Cardiac muscle cell (in vitro differentiated cells and primary cell): ENCODE data around the gene TBC1D22B. TPM values are rescaled to one million over a fixed set of nuclear protein-coding genes. Genes with fewer than 3 reads are reported as not detected.
"Not testable (repeated sequence)": the region's sequence is repeated elsewhere in the genome, so short reads cannot be mapped to it uniquely, and the experiment has no call there.

Experiments
- DNase-seq, 2 donors: peaks; one replicate each; pipeline versions ENCODE4 v3.0.0 to v3.0.0-alpha.2; 2010 to 2017; ENCODE audit warnings: low read depth in 1 of 2, low spot score in 1 of 2
- H3K27ac ChIP-seq: fragments of 200-600 bp; sonication (generic); 2 replicates; pipeline ENCODE4 v1.5.1; 2016
- H3K27me3 ChIP-seq: fragments of 200-600 bp; sonication (generic); 2 replicates; pipeline ENCODE4 v1.6.0; 2016; ENCODE audit warnings: control low read depth
- H3K36me3 ChIP-seq: fragments of 200-600 bp; sonication (generic); 2 replicates; pipeline ENCODE4 v1.5.1; 2016; ENCODE audit warnings: control low read depth
- H3K4me1 ChIP-seq: fragments of 200-600 bp; sonication (generic); 2 replicates; pipeline ENCODE4 v1.8.1; 2017; ENCODE audit warnings: low read depth, mild to moderate bottlenecking, mixed run types
- H3K4me3 ChIP-seq: fragments of 200-600 bp; sonication (generic); 2 replicates; pipeline ENCODE4 v1.5.1; 2016; ENCODE audit warnings: mild to moderate bottlenecking
- H3K9me3 ChIP-seq: fragments of 200-600 bp; sonication (generic); 2 replicates; pipeline ENCODE4 v1.5.1; 2017; ENCODE audit warnings: low read depth, mild to moderate bottlenecking, control low read depth
- polyA plus RNA-seq: library from polyadenylated mRNA; unstranded; fragments of >200 nt; fragmentation: Nextera tagmentation; extraction: Ambion mirVana; gene quantifications from 2 replicates; pipeline ENCODE4 v1.2.1, GENCODE V29; 2016
- total RNA-seq: library from RNA; depleted of rRNA; stranded (reverse); fragments of >200 nt; gene quantifications from 2 replicates; pipeline ENCODE4 v1.2.3, GENCODE V29; 2016
- TF ChIP-seq, protein P1 (sequence below): IDR thresholded peaks from 2 replicates; pipeline ENCODE4 v1.5.1; 2012; ENCODE audit warnings: low read depth, mild to moderate bottlenecking, low read length

TBC1D22B gene
- total and polyA plus RNA-seq, 2 experiments from 2014 or later, result 12.8 to 13.3 TPM

DNA sequence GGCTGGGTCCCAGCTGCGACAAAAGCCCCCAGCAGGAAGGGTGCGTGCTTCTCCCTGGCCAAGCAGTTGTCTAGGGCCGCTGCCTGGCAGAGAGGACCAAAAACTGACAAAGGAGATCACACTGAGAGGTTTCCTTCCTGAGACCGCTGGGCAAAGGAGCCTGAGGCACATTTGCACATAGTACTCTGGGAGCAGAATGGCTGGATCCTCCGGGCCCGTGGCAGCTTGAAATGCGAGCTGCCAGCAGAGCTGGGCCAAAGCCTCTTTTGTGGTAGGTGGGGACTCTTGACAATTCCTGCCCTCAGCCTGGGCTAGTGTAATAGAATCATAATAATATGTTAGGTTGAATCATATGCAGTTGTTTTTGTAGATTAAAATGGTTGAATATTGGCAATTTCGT lies 63.1 kb downstream of the TBC1D22B start:
- H3K4me1 ChIP-seq, result peaks cover 8% of the 10 kb centered on the region
- DNase-seq, result peak in 1 of 2 donors; percentile 43
- no peaks in the 10 kb centered on the region for H3K9me3 ChIP-seq
- H3K27me3 ChIP-seq, result no peaks in the 10 kb centered on the region
- TF ChIP-seq, protein P1, sequence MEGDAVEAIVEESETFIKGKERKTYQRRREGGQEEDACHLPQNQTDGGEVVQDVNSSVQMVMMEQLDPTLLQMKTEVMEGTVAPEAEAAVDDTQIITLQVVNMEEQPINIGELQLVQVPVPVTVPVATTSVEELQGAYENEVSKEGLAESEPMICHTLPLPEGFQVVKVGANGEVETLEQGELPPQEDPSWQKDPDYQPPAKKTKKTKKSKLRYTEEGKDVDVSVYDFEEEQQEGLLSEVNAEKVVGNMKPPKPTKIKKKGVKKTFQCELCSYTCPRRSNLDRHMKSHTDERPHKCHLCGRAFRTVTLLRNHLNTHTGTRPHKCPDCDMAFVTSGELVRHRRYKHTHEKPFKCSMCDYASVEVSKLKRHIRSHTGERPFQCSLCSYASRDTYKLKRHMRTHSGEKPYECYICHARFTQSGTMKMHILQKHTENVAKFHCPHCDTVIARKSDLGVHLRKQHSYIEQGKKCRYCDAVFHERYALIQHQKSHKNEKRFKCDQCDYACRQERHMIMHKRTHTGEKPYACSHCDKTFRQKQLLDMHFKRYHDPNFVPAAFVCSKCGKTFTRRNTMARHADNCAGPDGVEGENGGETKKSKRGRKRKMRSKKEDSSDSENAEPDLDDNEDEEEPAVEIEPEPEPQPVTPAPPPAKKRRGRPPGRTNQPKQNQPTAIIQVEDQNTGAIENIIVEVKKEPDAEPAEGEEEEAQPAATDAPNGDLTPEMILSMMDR, result no peak
- peaks cover 30% of the 10 kb centered on the region for H3K36me3 ChIP-seq
- peak overlapping the region; percentile 79 for H3K27ac ChIP-seq
- H3K4me3 ChIP-seq, result no peak overlapping the region

DNA sequence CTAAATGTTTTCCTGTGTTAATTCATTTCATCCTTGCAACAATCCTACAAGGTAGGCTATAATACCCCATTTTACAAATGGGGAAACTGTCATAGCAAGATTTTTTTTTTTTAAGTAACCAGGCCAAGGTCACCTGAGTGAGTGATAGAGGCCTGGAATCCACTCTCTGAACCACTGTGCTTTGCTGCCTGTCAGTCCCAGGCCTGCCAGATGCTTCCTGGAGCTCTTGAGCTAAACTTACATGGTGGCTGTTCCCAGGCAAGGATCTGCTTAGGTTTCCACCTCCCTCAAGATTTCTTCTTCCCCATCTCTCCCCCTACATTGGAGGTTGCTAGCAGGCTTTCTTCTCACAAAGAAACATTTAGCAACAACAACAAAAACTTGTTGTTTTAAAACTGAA lies 63.5 kb downstream of the TBC1D22B start:
- TF ChIP-seq, protein P1, result no peak
- H3K4me1 ChIP-seq, result peaks cover 8% of the 10 kb centered on the region
- peak in 1 of 2 donors; percentile 38 for DNase-seq
- no peaks in the 10 kb centered on the region for H3K9me3 ChIP-seq
- H3K4me3 ChIP-seq, result no peak overlapping the region
- no peaks in the 10 kb centered on the region for H3K27me3 ChIP-seq
- peaks cover 26% of the 10 kb centered on the region for H3K36me3 ChIP-seq
- peak overlapping the region; percentile 79 for H3K27ac ChIP-seq

DNA sequence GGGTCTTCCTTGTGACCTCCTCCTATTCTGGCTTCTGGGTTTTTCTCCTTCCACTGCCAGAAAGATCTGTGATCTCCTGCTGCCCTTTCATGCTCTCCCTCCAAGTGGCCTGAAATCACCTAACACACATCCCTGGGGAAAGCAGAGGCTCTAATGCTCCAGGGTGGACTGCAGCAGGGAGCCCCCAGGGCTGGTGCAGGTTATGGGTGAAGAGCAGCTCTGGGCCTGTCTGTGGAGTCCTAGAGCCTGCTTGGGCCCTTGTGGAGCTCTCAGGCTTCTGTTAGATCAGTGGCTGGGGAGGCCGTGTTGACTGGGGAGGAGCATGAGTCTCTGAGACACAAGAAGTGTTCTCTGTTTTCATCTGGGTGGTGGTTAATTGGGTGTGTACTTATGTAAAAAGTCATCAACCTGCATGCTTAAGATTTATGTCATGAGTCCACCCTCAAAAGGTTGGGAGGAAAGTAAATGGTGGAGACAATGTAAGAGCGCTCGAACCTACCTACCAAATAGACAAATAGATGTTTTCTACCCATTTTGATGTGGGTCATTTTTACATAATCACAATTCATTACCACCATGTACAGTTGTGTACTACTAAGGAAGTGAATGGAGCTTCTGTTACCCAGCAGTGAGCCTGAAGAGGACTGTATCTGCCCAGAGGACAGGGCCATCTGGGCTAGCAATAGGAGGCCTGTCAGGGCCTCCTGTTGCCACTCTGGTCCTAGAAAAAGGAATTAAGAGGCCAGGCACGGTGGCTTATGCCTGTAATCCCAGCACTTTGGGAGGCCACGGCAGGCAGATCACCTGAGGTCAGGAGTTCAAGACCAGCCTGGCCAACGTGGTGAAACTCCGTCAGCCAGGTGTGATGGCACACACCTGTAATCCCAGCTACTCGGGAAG lies 64.2 kb downstream of the TBC1D22B start:
- H3K36me3 ChIP-seq, result peaks cover 20% of the 10 kb centered on the region
- no peaks in the 10 kb centered on the region for H3K9me3 ChIP-seq
- H3K4me3 ChIP-seq, result no peak overlapping the region
- TF ChIP-seq, protein P1, result no peak
- peaks cover 8% of the 10 kb centered on the region for H3K4me1 ChIP-seq
- H3K27ac ChIP-seq, result peak overlapping the region; percentile 79
- no peak for DNase-seq
- H3K27me3 ChIP-seq, result no peaks in the 10 kb centered on the region

DNA sequence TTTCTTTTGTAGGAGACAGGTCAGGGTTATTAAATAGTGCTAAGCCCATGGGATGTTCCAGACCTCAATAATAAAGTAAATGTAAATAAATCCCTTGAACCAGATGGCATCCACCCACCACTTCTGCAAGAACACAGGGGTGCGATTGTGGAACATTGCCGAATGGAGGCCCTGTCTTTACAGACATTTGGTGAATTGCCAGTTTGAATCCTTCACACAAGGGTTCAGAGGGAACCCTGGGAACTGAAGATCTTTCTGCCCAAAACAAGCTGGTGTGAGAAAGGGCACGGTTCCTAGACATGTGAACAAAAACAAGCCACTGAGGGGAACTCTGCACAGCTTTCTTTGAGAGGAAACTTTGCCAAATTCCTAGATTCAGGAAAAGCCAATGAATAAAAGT lies 66.0 kb downstream of the TBC1D22B start:
- TF ChIP-seq, protein P1, result no peak
- Histone ChIP-seq H3K4me3 (no peak overlapping the region), H3K4me1 (peaks cover 8% of the 10 kb centered on the region), H3K27me3 (no peaks in the 10 kb centered on the region), H3K36me3 (peaks cover 8% of the 10 kb centered on the region), H3K9me3 (no peaks in the 10 kb centered on the region), H3K27ac (no peak overlapping the region)
- DNase-seq, result peak in 1 of 2 donors; percentile 37

DNA sequence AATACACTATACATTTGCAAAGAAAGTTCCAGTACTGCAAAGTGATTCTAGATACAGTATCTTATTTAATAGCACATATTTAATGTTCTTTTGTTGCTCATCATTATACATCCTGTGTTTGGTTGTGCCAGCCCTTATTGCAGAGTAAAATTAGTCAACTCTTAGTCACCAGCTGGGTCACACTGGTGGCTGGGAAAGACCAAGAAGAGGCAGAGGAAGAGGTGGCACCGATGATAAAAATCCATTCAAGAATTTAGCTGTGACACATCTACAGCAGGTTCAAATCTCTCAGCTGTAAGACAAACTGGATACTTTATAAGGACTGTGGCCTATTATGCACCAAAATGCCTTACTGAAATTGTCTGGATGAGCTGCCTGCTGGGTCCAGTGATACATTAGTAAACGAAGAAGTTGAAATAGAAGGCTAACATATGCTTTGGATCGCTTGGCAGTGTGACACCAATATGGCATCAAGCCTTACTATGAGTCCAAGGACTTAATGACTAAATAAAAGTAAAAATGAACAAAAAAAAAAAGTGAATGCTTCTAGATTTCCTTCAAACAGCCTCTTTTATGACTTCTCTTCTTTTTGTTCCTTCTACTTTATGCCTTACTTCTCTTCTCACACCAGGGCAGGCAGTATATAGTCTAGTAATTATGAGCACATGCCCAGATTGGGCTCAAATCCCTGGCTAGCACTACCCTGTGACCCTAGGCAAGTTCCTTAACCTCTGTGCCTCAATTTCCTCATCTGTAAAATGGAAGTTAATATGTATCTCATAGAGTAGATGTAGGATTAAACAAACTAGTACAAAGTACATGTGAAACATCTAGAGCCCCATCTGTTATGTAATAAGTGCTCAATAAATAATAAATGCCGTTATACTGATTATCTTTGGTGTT lies 66.8 kb downstream of the TBC1D22B start:
- Histone ChIP-seq H3K27me3 (no peaks in the 10 kb centered on the region), H3K9me3 (no peaks in the 10 kb centered on the region), H3K4me3 (no peak overlapping the region), H3K4me1 (peaks cover 8% of the 10 kb centered on the region), H3K36me3 (peaks cover 8% of the 10 kb centered on the region), H3K27ac (no peak overlapping the region)
- no peak for DNase-seq
- TF ChIP-seq, protein P1, result no peak

DNA sequence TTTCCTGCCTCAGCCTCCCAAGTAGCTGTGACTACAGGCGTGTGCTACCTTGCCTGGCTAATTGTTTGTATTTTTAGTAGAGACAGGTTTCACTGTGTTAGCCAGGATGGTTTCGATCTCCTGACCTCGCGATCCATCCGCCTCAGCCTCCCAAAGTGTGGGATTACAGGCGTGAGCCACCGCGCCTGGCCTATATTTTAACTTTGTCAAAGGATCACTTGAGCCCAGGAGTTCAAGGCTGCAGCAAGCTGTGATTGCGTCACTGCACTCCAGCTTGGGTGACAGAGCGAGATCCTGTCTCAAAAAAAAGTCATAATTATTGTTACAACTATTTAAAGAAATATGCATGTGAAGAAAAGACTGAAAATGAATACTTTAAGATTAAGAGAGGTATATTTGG lies 72.8 kb downstream of the TBC1D22B start:
- not testable (repeated sequence) for H3K4me1 ChIP-seq, H3K27me3 ChIP-seq, H3K27ac ChIP-seq, H3K4me3 ChIP-seq, H3K9me3 ChIP-seq, DNase-seq, H3K36me3 ChIP-seq
